Erythroblast (primary cell): ENCODE data around the gene MUC20.
"Not testable (repeated sequence)": the region's sequence is repeated elsewhere in the genome, so short reads cannot be mapped to it uniquely, and the experiment has no call there.

ENCODE experiments used
- GATA1 ChIP-seq: IDR thresholded peaks from 2 replicates; pipeline ENCODE4 v1.6.1; 2011; ENCODE audit warnings: low read depth, mild to moderate bottlenecking, control low read depth, low read length, moderate library complexity
- POLR2A ChIP-seq: IDR thresholded peaks from 2 replicates; pipeline ENCODE4 v1.6.1; 2011; ENCODE audit warnings: mild to moderate bottlenecking, low read length

DNA sequence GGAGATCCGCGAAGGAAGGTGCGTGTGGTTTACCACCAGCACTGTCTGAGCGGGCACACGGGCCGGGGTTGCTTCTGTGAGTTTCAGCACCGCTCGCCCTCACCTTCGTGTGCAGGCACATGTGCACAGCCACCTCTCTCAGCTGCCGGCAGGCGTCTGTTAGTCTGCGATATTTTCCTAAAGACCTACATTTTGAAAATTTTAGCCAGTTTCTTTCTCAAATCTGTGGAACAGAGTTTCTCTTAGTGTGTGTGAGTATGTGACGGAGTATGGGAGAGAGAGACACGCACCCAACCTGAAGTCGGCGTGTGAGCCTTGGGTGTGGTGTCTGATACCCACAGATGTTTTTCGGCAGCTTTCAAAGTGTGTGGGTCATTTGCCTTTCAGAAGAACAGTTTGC is 49.5 kb upstream of the MUC20 start:
- TF ChIP-seq POLR2A, GATA1: not testable (repeated sequence)
